HG03159 (cell line): ENCODE measurements around the gene SRSF10.
"Not testable (repeated sequence)": the region's sequence is repeated elsewhere in the genome, so short reads cannot be mapped to it uniquely, and the experiment has no call there.

Experiments
- ATAC-seq: cut with Tn5 transposase; IDR thresholded peaks from one replicate; pipeline ENCODE4 v1.9.1; 2021; ENCODE audit warnings: mild to moderate bottlenecking, moderate library complexity; ENCODE audit not compliant: unreplicated experiment

Gene SRSF10

GRCh38 chr1:23959461-23960290 is 20.5 kb downstream of the SRSF10 start, which contains the start of gene PNRC2:
PNRC2 (plus strand) TSS chr1:23959828; CDS start chr1:23961458, 1,630 bp downstream.
- peak; percentile 73 for ATAC-seq

- ATAC-seq, result peak; percentile 61
These were observed 21.2 kb downstream of the SRSF10 start for GRCh38 chr1:23958810-23959460.

GRCh38 chr1:23958040-23958809 is 21.9 kb downstream of the SRSF10 start:
- ATAC-seq, result not testable (repeated sequence)

GRCh38 chr1:23957096-23957495 is 23.0 kb downstream of the SRSF10 start:
- ATAC-seq, result no peak

- ATAC-seq, result no peak
These were observed 27.1 kb downstream of the SRSF10 start for GRCh38 chr1:23953020-23953419.

- no peak for ATAC-seq
These were observed 32.8 kb downstream of the SRSF10 start for GRCh38 chr1:23947366-23947765.

- no peak for ATAC-seq
These were observed 43.5 kb downstream of the SRSF10 start for GRCh38 chr1:23936481-23937176.

- no peak for ATAC-seq
These were observed 48.6 kb downstream of the SRSF10 start for GRCh38 chr1:23931491-23931880.

- no peak for ATAC-seq
These were observed 49.2 kb downstream of the SRSF10 start for GRCh38 chr1:23930861-23931490.

- no peak for ATAC-seq
These were observed 49.9 kb downstream of the SRSF10 start for GRCh38 chr1:23930270-23930669.

- ATAC-seq, result no peak
These were observed 51.3 kb downstream of the SRSF10 start for GRCh38 chr1:23928789-23929188.

GRCh38 chr1:23927097-23927496 is 53.0 kb downstream of the SRSF10 start:
- no peak for ATAC-seq

- ATAC-seq, result no peak
These were observed 54.8 kb downstream of the SRSF10 start for GRCh38 chr1:23925279-23925678.

GRCh38 chr1:23924601-23925000 is 55.5 kb downstream of the SRSF10 start:
- ATAC-seq, result no peak

GRCh38 chr1:23923592-23924499 is 56.3 kb downstream of the SRSF10 start:
- no peak for ATAC-seq

GRCh38 chr1:23922321-23922943 is 57.7 kb downstream of the SRSF10 start:
- no peak for ATAC-seq

GRCh38 chr1:23916209-23917131 is 63.7 kb downstream of the SRSF10 start:
- no peak for ATAC-seq

GRCh38 chr1:23915466-23915865 is 64.7 kb downstream of the SRSF10 start:
- ATAC-seq, result no peak
